ENCODE results near the gene MINDY2.

The MINDY2 gene

GRCh38 chr15:58870451-58870850 lies 99.3 kb downstream of the MINDY2 start:
- Histone ChIP-seq H2BK12ac (ENCODE audit: low read length) (no peak overlapping the region), H3K27me3 (ENCODE audit: control insufficient read depth in 3 of 3, insufficient read depth in 3 of 3, low read depth in 1 of 3, low read length in 3 of 3) (no peaks in the 10 kb centered on the region), H2BK120ac (ENCODE audit: low read depth, low read length) (no peak overlapping the region), H3K27ac (replicated peaks; ENCODE audit: low read length) (no peak overlapping the region), H3K4me1 (ENCODE audit: control insufficient read depth in 2 of 2, insufficient read depth in 1 of 2, low read depth in 1 of 2, low read length in 2 of 2) (no peaks in the 10 kb centered on the region), H3K18ac (ENCODE audit: low read length) (no peak overlapping the region), H2BK5ac (ENCODE audit: low read length) (no peak overlapping the region), H3K4ac (ENCODE audit: low read length) (no peak overlapping the region), H3K9me3 (replicated peaks in 1 of 2; ENCODE audit: control insufficient read depth in 2 of 2, insufficient read depth in 1 of 2, low read depth in 1 of 2, low read length in 2 of 2) (no peaks in the 10 kb centered on the region), H4K91ac (ENCODE audit: low read depth, low read length, poor library complexity) (no peak overlapping the region), H3K4me3 (ENCODE audit: low read length in 2 of 2) (no peak overlapping the region), H3K4me2 (ENCODE audit: insufficient read depth, low read length, poor library complexity, severe bottlenecking) (no peak overlapping the region), H2AK5ac (ENCODE audit: low read depth, low read length) (no peak overlapping the region), H3K23ac (ENCODE audit: low read depth, low read length, poor library complexity) (no peak overlapping the region), H2AFZ (ENCODE audit: low read length) (no peak overlapping the region), H3K79me1 (ENCODE audit: low read depth, low read length) (no peaks in the 10 kb centered on the region), H3K36me3 (replicated peaks in 1 of 2; ENCODE audit: control insufficient read depth in 2 of 2, insufficient read depth in 2 of 2, low read length in 2 of 2) (no peaks in the 10 kb centered on the region), H2BK15ac (ENCODE audit: low read length) (no peak overlapping the region), H4K8ac (ENCODE audit: low read depth, low read length) (no peak overlapping the region), H3K14ac (ENCODE audit: low read length) (no peak overlapping the region), H3K9ac (ENCODE audit: low read depth, low read length, poor library complexity) (no peak overlapping the region)
- no peak for DNase-seq (ENCODE audit: low spot score)
- WGBS, 2 donors (ENCODE audit: extremely low coverage in 2 of 2, insufficient read length in 2 of 2, insufficient replicate concordance in 1 of 2): no CpG with 5 or more reads among the region's 4 CpGs

- H3K4ac ChIP-seq (ENCODE audit: low read length): no peak overlapping the region
- no peaks in the 10 kb centered on the region for H3K9me3 ChIP-seq (replicated peaks in 1 of 2; ENCODE audit: control insufficient read depth in 2 of 2, insufficient read depth in 1 of 2, low read depth in 1 of 2, low read length in 2 of 2)
- H2AFZ ChIP-seq (ENCODE audit: low read length): no peak overlapping the region
- H2BK5ac ChIP-seq (ENCODE audit: low read length): no peak overlapping the region
- H3K36me3 ChIP-seq (replicated peaks in 1 of 2; ENCODE audit: control insufficient read depth in 2 of 2, insufficient read depth in 2 of 2, low read length in 2 of 2): peaks cover 6 to 21% of the 10 kb centered on the region in 2 donors
- no peak overlapping the region for H4K91ac ChIP-seq (ENCODE audit: low read depth, low read length, poor library complexity)
- no peak overlapping the region for H3K18ac ChIP-seq (ENCODE audit: low read length)
- H2BK120ac ChIP-seq (ENCODE audit: low read depth, low read length): no peak overlapping the region
- H3K14ac ChIP-seq (ENCODE audit: low read length): no peak overlapping the region
- H3K4me2 ChIP-seq (ENCODE audit: insufficient read depth, low read length, poor library complexity, severe bottlenecking): no peak overlapping the region
- no peak overlapping the region for H2BK15ac ChIP-seq (ENCODE audit: low read length)
- H3K9ac ChIP-seq (ENCODE audit: low read depth, low read length, poor library complexity): no peak overlapping the region
- H3K4me3 ChIP-seq (ENCODE audit: low read length in 2 of 2): no peak overlapping the region
- H3K27ac ChIP-seq (replicated peaks; ENCODE audit: low read length): no peak overlapping the region
- H2BK12ac ChIP-seq (ENCODE audit: low read length): no peak overlapping the region
- no peaks in the 10 kb centered on the region for H3K27me3 ChIP-seq (ENCODE audit: control insufficient read depth in 3 of 3, insufficient read depth in 3 of 3, low read depth in 1 of 3, low read length in 3 of 3)
- H3K4me1 ChIP-seq (ENCODE audit: control insufficient read depth in 2 of 2, insufficient read depth in 1 of 2, low read depth in 1 of 2, low read length in 2 of 2): no peaks in the 10 kb centered on the region
- no peak overlapping the region for H4K8ac ChIP-seq (ENCODE audit: low read depth, low read length)
- no peaks in the 10 kb centered on the region for H3K79me1 ChIP-seq (ENCODE audit: low read depth, low read length)
- no peak for DNase-seq (ENCODE audit: low spot score)
- no peak overlapping the region for H2AK5ac ChIP-seq (ENCODE audit: low read depth, low read length)
- H3K23ac ChIP-seq (ENCODE audit: low read depth, low read length, poor library complexity): no peak overlapping the region
- WGBS, 2 donors (ENCODE audit: extremely low coverage in 2 of 2, insufficient read length in 2 of 2, insufficient replicate concordance in 1 of 2): no CpG with 5 or more reads among the region's 1 CpG
Observed at GRCh38 chr15:58873267-58873666, 102.2 kb downstream of the MINDY2 start.

- Histone ChIP-seq H3K18ac (ENCODE audit: low read length) (no peak overlapping the region), H3K4ac (ENCODE audit: low read length) (no peak overlapping the region), H4K8ac (ENCODE audit: low read depth, low read length) (no peak overlapping the region)
Observed at GRCh38 chr15:58875343-58875742, 104.2 kb downstream of the MINDY2 start.

GRCh38 chr15:58876306-58877106 lies 105.4 kb downstream of the MINDY2 start:
- H2BK12ac ChIP-seq (ENCODE audit: low read length): no peak overlapping the region
- H2BK5ac ChIP-seq (ENCODE audit: low read length): no peak overlapping the region
- no peak overlapping the region for H2BK15ac ChIP-seq (ENCODE audit: low read length)
- no peak overlapping the region for H3K18ac ChIP-seq (ENCODE audit: low read length)
- no peaks in the 10 kb centered on the region for H3K79me1 ChIP-seq (ENCODE audit: low read depth, low read length)
- H2AK5ac ChIP-seq (ENCODE audit: low read depth, low read length): no peak overlapping the region
- no peaks in the 10 kb centered on the region for H3K4me1 ChIP-seq (ENCODE audit: control insufficient read depth in 2 of 2, insufficient read depth in 1 of 2, low read depth in 1 of 2, low read length in 2 of 2)
- no peak overlapping the region for H3K14ac ChIP-seq (ENCODE audit: low read length)
- H3K23ac ChIP-seq (ENCODE audit: low read depth, low read length, poor library complexity): peak overlapping the region; percentile 8
- H3K4me3 ChIP-seq (ENCODE audit: low read length in 2 of 2): no peak overlapping the region
- H2BK120ac ChIP-seq (ENCODE audit: low read depth, low read length): no peak overlapping the region
- H3K27ac ChIP-seq (replicated peaks; ENCODE audit: low read length): no peak overlapping the region
- no peak overlapping the region for H2AFZ ChIP-seq (ENCODE audit: low read length)
- H3K4ac ChIP-seq (ENCODE audit: low read length): no peak overlapping the region
- no peak for DNase-seq (ENCODE audit: low spot score)
- H3K9me3 ChIP-seq (replicated peaks in 1 of 2; ENCODE audit: control insufficient read depth in 2 of 2, insufficient read depth in 1 of 2, low read depth in 1 of 2, low read length in 2 of 2): no peaks in the 10 kb centered on the region
- peaks cover 19 to 53% of the 10 kb centered on the region in 2 donors for H3K36me3 ChIP-seq (replicated peaks in 1 of 2; ENCODE audit: control insufficient read depth in 2 of 2, insufficient read depth in 2 of 2, low read length in 2 of 2)
- H3K4me2 ChIP-seq (ENCODE audit: insufficient read depth, low read length, poor library complexity, severe bottlenecking): no peak overlapping the region
- H4K91ac ChIP-seq (ENCODE audit: low read depth, low read length, poor library complexity): no peak overlapping the region
- H3K27me3 ChIP-seq (ENCODE audit: control insufficient read depth in 3 of 3, insufficient read depth in 3 of 3, low read depth in 1 of 3, low read length in 3 of 3): no peaks in the 10 kb centered on the region
- H4K8ac ChIP-seq (ENCODE audit: low read depth, low read length): no peak overlapping the region
- WGBS, 2 donors (ENCODE audit: extremely low coverage in 2 of 2, insufficient read length in 2 of 2, insufficient replicate concordance in 1 of 2): no CpG with 5 or more reads among the region's 7 CpGs
- H3K9ac ChIP-seq (ENCODE audit: low read depth, low read length, poor library complexity): no peak overlapping the region

More at GRCh38 chr15:58875343-58875742, 104.2 kb downstream of the MINDY2 start:
- Histone ChIP-seq H3K79me1 (ENCODE audit: low read depth, low read length) (no peaks in the 10 kb centered on the region), H3K14ac (ENCODE audit: low read length) (no peak overlapping the region), H3K9ac (ENCODE audit: low read depth, low read length, poor library complexity) (no peak overlapping the region), H2AK5ac (ENCODE audit: low read depth, low read length) (no peak overlapping the region), H3K27ac (replicated peaks; ENCODE audit: low read length) (no peak overlapping the region), H4K91ac (ENCODE audit: low read depth, low read length, poor library complexity) (no peak overlapping the region), H2BK15ac (ENCODE audit: low read length) (no peak overlapping the region), H2BK5ac (ENCODE audit: low read length) (no peak overlapping the region), H3K4me1 (ENCODE audit: control insufficient read depth in 2 of 2, insufficient read depth in 1 of 2, low read depth in 1 of 2, low read length in 2 of 2) (no peaks in the 10 kb centered on the region), H3K23ac (ENCODE audit: low read depth, low read length, poor library complexity) (no peak overlapping the region), H3K4me3 (ENCODE audit: low read length in 2 of 2) (no peak overlapping the region), H2BK12ac (ENCODE audit: low read length) (no peak overlapping the region), H3K4me2 (ENCODE audit: insufficient read depth, low read length, poor library complexity, severe bottlenecking) (no peak overlapping the region), H3K9me3 (replicated peaks in 1 of 2; ENCODE audit: control insufficient read depth in 2 of 2, insufficient read depth in 1 of 2, low read depth in 1 of 2, low read length in 2 of 2) (no peaks in the 10 kb centered on the region), H2AFZ (ENCODE audit: low read length) (no peak overlapping the region), H3K36me3 (replicated peaks in 1 of 2; ENCODE audit: control insufficient read depth in 2 of 2, insufficient read depth in 2 of 2, low read length in 2 of 2) (peaks cover 12 to 42% of the 10 kb centered on the region in 2 donors), H2BK120ac (ENCODE audit: low read depth, low read length) (no peak overlapping the region), H3K27me3 (ENCODE audit: control insufficient read depth in 3 of 3, insufficient read depth in 3 of 3, low read depth in 1 of 3, low read length in 3 of 3) (no peaks in the 10 kb centered on the region)
- no peak for DNase-seq (ENCODE audit: low spot score)

All from neuronal stem cell (in vitro differentiated cells).